ENCODE data around the gene CYP4F11. TPM values are rescaled to one million over a fixed set of nuclear protein-coding genes. Genes with fewer than 3 reads are reported as not detected.

The CYP4F11 gene
- total RNA-seq, 1 experiment from 2014 or later = not detected

DNA sequence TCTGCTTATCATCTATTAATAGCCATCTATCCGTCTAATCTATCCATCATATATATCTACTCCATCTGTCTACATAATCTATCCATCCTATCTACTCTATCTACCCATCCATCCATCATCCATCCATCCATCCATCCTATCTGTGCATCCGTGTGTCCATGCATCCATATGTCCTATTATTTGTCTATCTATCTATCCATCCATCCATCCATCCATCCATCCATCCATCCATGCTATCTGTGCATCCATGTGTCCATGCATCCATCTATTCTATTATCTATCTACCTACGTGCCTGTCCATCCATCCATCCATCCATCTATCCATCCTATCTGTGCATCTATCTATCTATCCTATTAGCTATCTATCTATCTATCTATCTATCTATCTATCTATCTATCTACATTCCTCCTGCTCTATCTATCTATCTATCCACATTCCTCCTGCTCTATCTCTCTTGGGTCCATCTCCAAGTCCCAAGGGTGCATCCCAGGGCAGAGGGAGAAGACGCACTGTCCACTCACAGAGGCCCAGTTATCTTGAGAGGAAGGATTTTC lies 38.4 kb downstream of the CYP4F11 start:
- H3K4me3 ChIP-seq (ENCODE audit: low read depth, low read length) = no peak overlapping the region
- no peak for DNase-seq
- H3K27ac Mint-ChIP-seq (ENCODE audit: unreplicated experiment) = no peak overlapping the region
- ChIA-PET CTCF (no interaction called here), POLR2A (no interaction called here)
- H3K4me1 ChIP-seq = no peaks in the 10 kb centered on the region
- TF ChIP-seq, protein P1, sequence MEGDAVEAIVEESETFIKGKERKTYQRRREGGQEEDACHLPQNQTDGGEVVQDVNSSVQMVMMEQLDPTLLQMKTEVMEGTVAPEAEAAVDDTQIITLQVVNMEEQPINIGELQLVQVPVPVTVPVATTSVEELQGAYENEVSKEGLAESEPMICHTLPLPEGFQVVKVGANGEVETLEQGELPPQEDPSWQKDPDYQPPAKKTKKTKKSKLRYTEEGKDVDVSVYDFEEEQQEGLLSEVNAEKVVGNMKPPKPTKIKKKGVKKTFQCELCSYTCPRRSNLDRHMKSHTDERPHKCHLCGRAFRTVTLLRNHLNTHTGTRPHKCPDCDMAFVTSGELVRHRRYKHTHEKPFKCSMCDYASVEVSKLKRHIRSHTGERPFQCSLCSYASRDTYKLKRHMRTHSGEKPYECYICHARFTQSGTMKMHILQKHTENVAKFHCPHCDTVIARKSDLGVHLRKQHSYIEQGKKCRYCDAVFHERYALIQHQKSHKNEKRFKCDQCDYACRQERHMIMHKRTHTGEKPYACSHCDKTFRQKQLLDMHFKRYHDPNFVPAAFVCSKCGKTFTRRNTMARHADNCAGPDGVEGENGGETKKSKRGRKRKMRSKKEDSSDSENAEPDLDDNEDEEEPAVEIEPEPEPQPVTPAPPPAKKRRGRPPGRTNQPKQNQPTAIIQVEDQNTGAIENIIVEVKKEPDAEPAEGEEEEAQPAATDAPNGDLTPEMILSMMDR (IDR thresholded peaks at IDR 0.05; ENCODE audit: insufficient read depth in 1 of 2, low read depth in 1 of 2, low read length in 1 of 2, severe bottlenecking in 1 of 2, unreplicated experiment in 1 of 2) = no peak
- H3K36me3 ChIP-seq (ENCODE audit: control insufficient read depth, insufficient read depth, low read length) = no peaks in the 10 kb centered on the region
- intact Hi-C loops (cut with micrococcal nuclease; ENCODE audit: unreplicated experiment) = no loop called here
- peaks cover 14% of the 10 kb centered on the region for H3K9me3 Mint-ChIP-seq (ENCODE audit: unreplicated experiment)
- no peaks in the 10 kb centered on the region for H3K9me3 ChIP-seq
- H3K4me1 Mint-ChIP-seq (ENCODE audit: low read depth, unreplicated experiment) = no peaks in the 10 kb centered on the region
- H3K36me3 Mint-ChIP-seq (ENCODE audit: insufficient read depth, unreplicated experiment) = peaks cover 5% of the 10 kb centered on the region
- no TSS peak for BruUV-seq (replicated peaks)
- H3K27me3 Mint-ChIP-seq (ENCODE audit: insufficient read depth, unreplicated experiment) = no peaks in the 10 kb centered on the region
- no peaks in the 10 kb centered on the region for H3K27me3 ChIP-seq (replicated peaks; ENCODE audit: control insufficient read depth, insufficient read depth, low read length)
- no peak overlapping the region for H3K4me3 Mint-ChIP-seq (ENCODE audit: unreplicated experiment)

DNA sequence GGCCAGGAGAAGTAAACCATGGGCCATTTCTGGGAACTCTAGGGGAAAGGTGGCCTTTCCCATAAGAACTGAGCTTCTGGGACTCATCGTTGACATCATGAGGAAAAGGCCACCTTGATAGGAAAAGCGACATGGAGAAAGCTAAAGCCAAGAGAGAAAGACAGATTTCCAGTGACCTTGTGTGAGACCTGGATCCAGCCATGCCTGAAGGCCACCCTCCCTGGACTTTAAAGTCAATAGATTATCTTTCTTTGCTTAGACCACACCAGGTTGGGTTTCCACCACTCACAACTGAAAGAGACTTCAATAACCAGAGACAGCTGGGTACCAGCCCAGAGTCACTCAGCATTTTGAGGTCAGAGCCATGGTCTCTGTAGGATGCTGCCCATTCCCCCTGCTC lies 40.0 kb downstream of the CYP4F11 start:
- intact Hi-C loops (cut with micrococcal nuclease; ENCODE audit: unreplicated experiment) = no loop called here
- H3K27me3 Mint-ChIP-seq (ENCODE audit: insufficient read depth, unreplicated experiment) = no peaks in the 10 kb centered on the region
- Histone ChIP-seq H3K9me3 (no peaks in the 10 kb centered on the region), H3K36me3 (ENCODE audit: control insufficient read depth, insufficient read depth, low read length) (no peaks in the 10 kb centered on the region), H3K4me1 (no peaks in the 10 kb centered on the region), H3K4me3 (ENCODE audit: low read depth, low read length) (no peak overlapping the region), H3K27me3 (replicated peaks; ENCODE audit: control insufficient read depth, insufficient read depth, low read length) (no peaks in the 10 kb centered on the region)
- H3K4me3 Mint-ChIP-seq (ENCODE audit: unreplicated experiment) = no peak overlapping the region
- no peak overlapping the region for H3K27ac Mint-ChIP-seq (ENCODE audit: unreplicated experiment)
- H3K9me3 Mint-ChIP-seq (ENCODE audit: unreplicated experiment) = peaks cover 14% of the 10 kb centered on the region
- no peak for DNase-seq
- POLR2A ChIA-PET = no interaction called here
- CTCF ChIA-PET = no interaction called here
- H3K4me1 Mint-ChIP-seq (ENCODE audit: low read depth, unreplicated experiment) = no peaks in the 10 kb centered on the region
- BruUV-seq (replicated peaks) = no TSS peak
- peaks cover 5% of the 10 kb centered on the region for H3K36me3 Mint-ChIP-seq (ENCODE audit: insufficient read depth, unreplicated experiment)
- TF ChIP-seq, protein P1 (IDR thresholded peaks at IDR 0.05; ENCODE audit: insufficient read depth in 1 of 2, low read depth in 1 of 2, low read length in 1 of 2, severe bottlenecking in 1 of 2, unreplicated experiment in 1 of 2) = no peak

DNA sequence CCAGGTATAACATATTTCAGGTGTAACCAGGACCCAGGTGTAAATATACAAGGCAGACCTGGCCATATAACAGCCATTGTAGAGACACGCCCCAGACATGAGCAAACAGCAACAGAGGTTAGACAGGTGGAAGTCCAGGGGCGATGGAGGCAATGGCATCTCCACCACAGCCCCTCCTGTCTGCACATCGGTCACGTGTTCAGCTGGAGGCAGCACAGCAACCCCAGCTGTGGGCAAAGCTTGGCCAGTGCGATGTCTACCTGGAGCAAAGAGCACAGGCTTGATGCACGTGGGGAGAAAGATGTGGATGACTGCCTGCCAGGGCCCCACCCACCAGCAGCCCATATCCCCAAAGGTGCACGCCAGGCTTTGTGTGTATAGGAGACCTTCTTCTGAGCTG lies 40.9 kb downstream of the CYP4F11 start:
- Mint-ChIP-seq H3K36me3 (ENCODE audit: insufficient read depth, unreplicated experiment) (peaks cover 5% of the 10 kb centered on the region), H3K9me3 (ENCODE audit: unreplicated experiment) (peaks cover 14% of the 10 kb centered on the region), H3K4me3 (ENCODE audit: unreplicated experiment) (no peak overlapping the region), H3K4me1 (ENCODE audit: low read depth, unreplicated experiment) (no peaks in the 10 kb centered on the region), H3K27ac (ENCODE audit: unreplicated experiment) (no peak overlapping the region), H3K27me3 (ENCODE audit: insufficient read depth, unreplicated experiment) (no peaks in the 10 kb centered on the region)
- TF ChIP-seq, protein P1 (IDR thresholded peaks at IDR 0.05; ENCODE audit: insufficient read depth in 1 of 2, low read depth in 1 of 2, low read length in 1 of 2, severe bottlenecking in 1 of 2, unreplicated experiment in 1 of 2) = no peak
- no peaks in the 10 kb centered on the region for H3K36me3 ChIP-seq (ENCODE audit: control insufficient read depth, insufficient read depth, low read length)
- POLR2A ChIA-PET = no interaction called here
- H3K9me3 ChIP-seq = no peaks in the 10 kb centered on the region
- no peak overlapping the region for H3K4me3 ChIP-seq (ENCODE audit: low read depth, low read length)
- CTCF ChIA-PET = no interaction called here
- no peaks in the 10 kb centered on the region for H3K27me3 ChIP-seq (replicated peaks; ENCODE audit: control insufficient read depth, insufficient read depth, low read length)
- no TSS peak for BruUV-seq (replicated peaks)
- H3K4me1 ChIP-seq = no peaks in the 10 kb centered on the region
- DNase-seq = peak; percentile 9 to 48
- intact Hi-C loops (cut with micrococcal nuclease; ENCODE audit: unreplicated experiment) = no loop called here

Measured in Caco-2 (cell line).